DOHH2 (cell line): ENCODE measurements around the gene AXIN2.

Experiments
- EZH2phosphoT487 ChIP-seq: fragments of 200-600 bp; sonication (generic); IDR thresholded peaks from 2 replicates; pipeline ENCODE4 v1.6.1; 2017; ENCODE audit warnings: borderline replicate concordance, mild to moderate bottlenecking, antibody characterized with exemption, low read length, moderate library complexity, mixed read lengths
- TF ChIP-seq, protein P1 (sequence below): fragments of 200-600 bp; sonication (generic); IDR thresholded peaks from one replicate; pipeline ENCODE4 v1.5.1; 2014; ENCODE audit warnings: antibody characterized with exemption, mild to moderate bottlenecking, low read depth, low read length; ENCODE audit not compliant: poor library complexity, severe bottlenecking

DNA sequence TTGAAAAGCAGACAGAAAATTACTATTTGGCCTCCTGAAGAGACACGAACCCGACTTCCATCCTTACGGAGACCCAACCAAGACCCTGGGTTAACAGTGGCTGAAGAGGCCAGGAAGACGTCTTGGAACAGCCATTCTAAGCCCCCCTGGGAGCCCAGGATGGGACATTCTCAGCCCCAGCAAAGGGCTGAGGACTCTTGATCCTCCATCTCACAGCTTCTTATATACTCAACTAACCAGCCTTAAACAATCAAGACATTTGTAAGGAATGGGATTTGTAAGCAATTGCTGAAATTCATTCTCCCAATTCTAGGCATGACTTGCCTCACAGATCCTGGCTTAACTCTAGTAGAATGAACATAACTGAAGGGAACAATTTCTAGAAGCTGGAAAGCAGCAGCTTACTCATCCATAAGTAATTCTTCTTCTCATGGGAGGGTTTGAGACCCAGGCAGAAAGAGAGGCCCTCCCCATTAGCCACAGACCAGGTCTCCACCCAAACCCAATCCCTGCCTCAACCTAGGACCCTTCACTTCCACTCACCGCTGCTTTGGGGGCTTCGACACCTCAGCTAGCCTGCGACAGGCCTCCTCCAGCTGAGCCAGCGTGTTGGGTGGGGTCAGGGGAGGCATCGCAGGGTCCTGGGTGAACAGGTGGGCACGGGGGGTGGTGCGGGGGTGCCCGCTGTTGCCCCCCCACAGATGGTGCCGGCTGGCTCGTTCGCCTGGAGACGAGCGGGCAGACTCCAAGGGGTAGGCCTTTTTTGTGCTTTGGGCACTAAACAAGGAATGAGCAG, 25.5 kb downstream of the AXIN2 start:
- TF ChIP-seq, protein P1, sequence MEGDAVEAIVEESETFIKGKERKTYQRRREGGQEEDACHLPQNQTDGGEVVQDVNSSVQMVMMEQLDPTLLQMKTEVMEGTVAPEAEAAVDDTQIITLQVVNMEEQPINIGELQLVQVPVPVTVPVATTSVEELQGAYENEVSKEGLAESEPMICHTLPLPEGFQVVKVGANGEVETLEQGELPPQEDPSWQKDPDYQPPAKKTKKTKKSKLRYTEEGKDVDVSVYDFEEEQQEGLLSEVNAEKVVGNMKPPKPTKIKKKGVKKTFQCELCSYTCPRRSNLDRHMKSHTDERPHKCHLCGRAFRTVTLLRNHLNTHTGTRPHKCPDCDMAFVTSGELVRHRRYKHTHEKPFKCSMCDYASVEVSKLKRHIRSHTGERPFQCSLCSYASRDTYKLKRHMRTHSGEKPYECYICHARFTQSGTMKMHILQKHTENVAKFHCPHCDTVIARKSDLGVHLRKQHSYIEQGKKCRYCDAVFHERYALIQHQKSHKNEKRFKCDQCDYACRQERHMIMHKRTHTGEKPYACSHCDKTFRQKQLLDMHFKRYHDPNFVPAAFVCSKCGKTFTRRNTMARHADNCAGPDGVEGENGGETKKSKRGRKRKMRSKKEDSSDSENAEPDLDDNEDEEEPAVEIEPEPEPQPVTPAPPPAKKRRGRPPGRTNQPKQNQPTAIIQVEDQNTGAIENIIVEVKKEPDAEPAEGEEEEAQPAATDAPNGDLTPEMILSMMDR: no peak
- no peak for TF ChIP-seq EZH2phosphoT487
